Measurements from ENCODE around the gene PTCH1.
A peak's percentile ranks its signal among the peaks of the same experiment; 100 is the strongest.

The PTCH1 gene

GRCh38 chr9:95505717-95506427 lies 10.9 kb downstream of the PTCH1 start:
- DNase-seq (ENCODE audit: low spot score), result peak; percentile 82
- peak overlapping the region; percentile 99 for H3K27ac ChIP-seq
- TF ChIP-seq CTCF (conservative IDR thresholded peaks at IDR 0.05; ENCODE audit: low read depth), result no peak
- ChIA-PET CTCF (interaction anchor here (0.7 to 0.8 kb wide), 3 partner anchors 23 to 153 kb away, joined by 3 to 5 read pairs (median 3); no protein-coding TSS in a partner anchor), POLR2A (ENCODE audit: low non-redundant PET) (no interaction called here)

- no peak for TF ChIP-seq CTCF (conservative IDR thresholded peaks at IDR 0.05; ENCODE audit: low read depth)
- no peak for DNase-seq (ENCODE audit: low spot score)
- CTCF ChIA-PET, result interaction anchor here (0.7 to 0.8 kb wide), 3 partner anchors 24 to 153 kb away, joined by 3 to 5 read pairs (median 3); no protein-coding TSS in a partner anchor
- POLR2A ChIA-PET (ENCODE audit: low non-redundant PET), result interaction anchor here (0.7 kb wide), 1 partner anchor 701 kb away, joined by 5 read pairs; no protein-coding TSS in a partner anchor
- peak overlapping the region; percentile 99 for H3K27ac ChIP-seq
Observed at GRCh38 chr9:95505072-95505716, 11.6 kb downstream of the PTCH1 start.

- no peak for TF ChIP-seq CTCF (conservative IDR thresholded peaks at IDR 0.05; ENCODE audit: low read depth)
- peak overlapping the region; percentile 18; the same call in 1 of the 2 replicates for H3K27ac ChIP-seq
- peak; percentile 53 for DNase-seq (ENCODE audit: low spot score)
- POLR2A ChIA-PET (ENCODE audit: low non-redundant PET), result interaction anchor here (0.6 to 0.7 kb wide), 2 partner anchors 701 to 807 kb away, joined by 3 to 5 read pairs; no protein-coding TSS in a partner anchor
- CTCF ChIA-PET, result interaction anchor here (0.7 kb wide), 1 partner anchor 1502 kb away, joined by 4 read pairs; no protein-coding TSS in a partner anchor
Observed at GRCh38 chr9:95504053-95504963, 12.5 kb downstream of the PTCH1 start.

- no peak for DNase-seq (ENCODE audit: low spot score)
- no peak overlapping the region for H3K27ac ChIP-seq
- ChIA-PET POLR2A (ENCODE audit: low non-redundant PET) (no interaction called here), CTCF (interaction anchor here (0.7 kb wide), 1 partner anchor 1501 kb away, joined by 4 read pairs; no protein-coding TSS in a partner anchor)
- TF ChIP-seq CTCF (conservative IDR thresholded peaks at IDR 0.05; ENCODE audit: low read depth), result no peak
Observed at GRCh38 chr9:95503369-95503768, 13.4 kb downstream of the PTCH1 start.

GRCh38 chr9:95502248-95502647 lies 14.5 kb downstream of the PTCH1 start:
- no peak for DNase-seq (ENCODE audit: low spot score)
- ChIA-PET POLR2A (ENCODE audit: low non-redundant PET) (no interaction called here), CTCF (no interaction called here)
- H3K27ac ChIP-seq, result no peak overlapping the region
- TF ChIP-seq CTCF (conservative IDR thresholded peaks at IDR 0.05; ENCODE audit: low read depth), result no peak

- POLR2A ChIA-PET (ENCODE audit: low non-redundant PET), result no interaction called here
- no peak overlapping the region for H3K27ac ChIP-seq
- no peak for DNase-seq (ENCODE audit: low spot score)
- TF ChIP-seq CTCF (conservative IDR thresholded peaks at IDR 0.05; ENCODE audit: low read depth), result no peak
- CTCF ChIA-PET, result interaction anchor here (0.5 to 0.6 kb wide), 3 partner anchors 27 to 265 kb away, joined by 3 to 5 read pairs (median 3); no protein-coding TSS in a partner anchor
Observed at GRCh38 chr9:95499847-95500246, 16.9 kb downstream of the PTCH1 start.

Data from RWPE1 (cell line).